ENCODE results near the gene ATP6V1A.

Gene ATP6V1A

DNA sequence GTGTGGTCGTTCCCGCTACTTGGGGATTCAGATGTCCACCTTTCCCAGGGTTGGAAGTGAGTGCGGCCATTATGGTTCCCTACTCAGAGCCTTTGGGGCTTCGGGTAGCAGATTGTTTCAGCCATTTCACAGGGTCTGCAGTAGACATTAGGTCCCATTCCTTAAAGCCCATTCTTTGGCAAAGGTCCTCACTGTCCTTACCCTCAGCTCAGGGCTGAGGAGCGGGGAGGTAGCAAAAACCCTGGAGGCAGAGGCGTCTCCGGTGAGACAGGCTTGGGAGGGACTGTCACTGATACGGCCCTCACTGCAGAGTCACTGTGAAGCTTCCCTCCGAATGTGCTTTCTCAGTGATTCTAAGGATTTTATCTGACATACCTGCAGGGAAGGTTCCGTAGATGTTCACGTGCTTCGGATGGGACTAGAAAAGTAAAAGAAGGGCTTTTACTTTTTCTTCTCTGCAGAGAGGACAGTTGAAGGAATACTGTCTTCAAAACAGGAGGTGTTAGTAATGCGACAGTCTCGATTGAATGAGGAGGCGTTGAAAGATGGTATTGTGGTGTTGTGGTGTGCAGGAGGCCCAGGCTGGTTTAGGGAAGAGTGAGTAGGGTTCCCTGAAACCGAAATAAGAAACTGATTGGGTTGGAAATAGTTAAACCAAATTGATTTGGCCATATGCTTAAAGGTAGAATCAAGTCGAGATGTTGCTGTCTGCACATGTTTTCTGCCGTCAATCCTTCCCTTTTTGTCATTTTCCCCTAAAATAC is 630 bp downstream of the ATP6V1A start:
- DNase-seq (ENCODE audit: low read depth in 3 of 3): peak; percentile 24 to 34 (median 26)

DNA sequence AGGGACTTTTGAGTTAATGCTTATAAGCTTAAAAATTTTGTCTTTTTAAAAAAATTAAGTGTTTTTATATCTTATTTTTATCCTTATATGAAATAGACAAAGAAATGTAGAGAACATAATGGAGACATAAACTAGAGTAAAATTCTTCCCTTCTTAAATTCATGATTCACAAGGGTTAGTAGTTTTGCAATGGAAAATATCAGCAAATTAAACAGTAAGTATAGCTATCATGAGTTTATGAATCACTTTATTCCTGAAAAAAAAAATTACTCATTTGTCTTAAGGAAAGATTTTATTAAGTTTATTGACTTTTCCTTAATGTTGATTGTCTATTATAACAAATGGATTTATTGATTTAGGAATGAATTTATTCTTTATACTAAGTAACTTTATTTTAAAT is 4.3 kb downstream of the ATP6V1A start:
- DNase-seq (ENCODE audit: low read depth in 3 of 3): no peak

DNA sequence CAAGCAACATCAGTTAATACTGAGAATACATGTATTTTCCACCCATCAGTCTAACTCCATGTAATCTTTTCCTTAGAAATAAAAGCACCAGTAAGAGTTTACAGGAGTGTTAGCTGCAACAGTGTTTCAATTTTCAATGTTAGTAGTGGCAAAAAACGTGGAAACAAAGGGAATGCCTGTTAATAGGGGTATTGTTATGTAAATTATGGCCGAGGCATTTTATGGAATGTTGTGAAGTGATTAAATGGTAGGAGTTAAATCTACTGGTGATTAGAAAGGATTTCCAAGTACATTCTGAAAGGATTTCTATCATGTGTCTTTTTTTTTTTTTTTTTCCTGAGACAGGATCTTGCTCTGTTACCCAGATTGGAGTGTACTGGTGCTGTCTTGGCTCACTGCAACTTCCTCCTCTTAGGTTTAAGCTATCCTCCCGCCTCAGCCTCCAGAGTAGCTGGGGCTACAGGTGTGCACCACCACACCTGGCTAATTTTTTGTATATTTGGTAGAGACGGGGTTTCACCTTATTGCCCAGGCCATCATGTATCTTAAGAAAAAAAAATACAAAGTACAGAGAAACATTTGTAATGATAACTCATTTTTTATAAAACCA is 6.6 kb downstream of the ATP6V1A start:
- DNase-seq (ENCODE audit: low read depth in 3 of 3): no peak

DNA sequence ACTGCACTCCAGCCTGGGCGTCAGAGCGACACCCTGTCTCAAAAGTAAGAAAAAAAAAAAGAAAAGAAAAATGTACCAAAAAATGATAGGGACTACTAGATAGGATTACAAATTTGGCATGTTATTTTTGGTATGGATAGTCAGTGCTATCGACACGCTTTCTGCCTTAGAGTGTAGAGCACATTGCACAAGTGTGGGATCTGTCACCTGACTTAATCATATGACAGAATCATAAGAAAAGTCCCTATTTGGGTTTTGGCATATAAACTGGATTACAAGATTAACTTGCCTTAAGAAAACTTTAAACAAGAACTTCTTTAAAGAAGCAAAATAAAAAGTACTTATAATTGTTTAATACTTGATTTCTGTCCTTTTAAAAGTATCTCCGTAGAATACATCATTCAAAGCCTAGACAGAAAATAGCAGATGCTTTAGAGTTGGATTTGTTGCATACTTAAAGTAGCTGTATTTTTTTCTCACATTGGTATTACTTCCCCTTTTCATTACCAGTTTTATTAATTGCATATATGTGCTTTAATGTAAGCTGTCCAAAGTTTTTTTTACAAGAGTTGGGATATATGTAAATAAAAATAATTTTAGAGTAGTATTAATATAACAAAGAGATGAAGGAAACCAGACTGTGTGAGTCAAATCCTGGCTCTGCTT is 7.8 kb downstream of the ATP6V1A start:
- DNase-seq (ENCODE audit: low read depth in 3 of 3): no peak

DNA sequence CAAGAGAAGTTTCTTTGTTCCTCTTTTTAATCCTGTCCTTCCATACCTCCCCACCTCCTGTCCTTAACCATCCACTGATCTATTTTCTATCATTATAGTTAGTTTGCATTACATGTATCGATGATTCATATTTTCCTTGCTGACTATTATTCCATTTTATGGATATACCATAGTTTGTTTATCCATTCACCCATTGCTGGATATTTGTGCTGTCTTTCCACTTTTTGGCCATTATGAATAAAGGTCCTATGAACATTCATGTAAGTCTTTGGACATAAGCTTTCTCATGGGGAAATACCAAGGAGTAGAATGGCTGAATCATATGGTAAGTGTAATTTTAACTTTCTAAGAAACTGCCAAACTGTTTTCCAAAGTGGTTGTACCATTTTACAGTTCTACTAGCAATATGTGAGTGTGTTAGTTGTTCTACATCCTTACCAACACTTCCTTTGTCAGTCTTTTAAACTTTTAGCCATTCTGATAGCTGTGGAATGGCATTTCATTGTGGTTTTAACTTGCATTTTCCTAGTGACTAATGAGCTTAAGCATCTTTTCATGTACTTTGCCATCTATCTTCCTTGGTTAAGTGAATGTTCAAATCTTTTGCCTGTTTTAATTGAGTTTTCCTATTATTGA is 11.7 kb downstream of the ATP6V1A start:
- no peak for DNase-seq (ENCODE audit: low read depth in 3 of 3)

DNA sequence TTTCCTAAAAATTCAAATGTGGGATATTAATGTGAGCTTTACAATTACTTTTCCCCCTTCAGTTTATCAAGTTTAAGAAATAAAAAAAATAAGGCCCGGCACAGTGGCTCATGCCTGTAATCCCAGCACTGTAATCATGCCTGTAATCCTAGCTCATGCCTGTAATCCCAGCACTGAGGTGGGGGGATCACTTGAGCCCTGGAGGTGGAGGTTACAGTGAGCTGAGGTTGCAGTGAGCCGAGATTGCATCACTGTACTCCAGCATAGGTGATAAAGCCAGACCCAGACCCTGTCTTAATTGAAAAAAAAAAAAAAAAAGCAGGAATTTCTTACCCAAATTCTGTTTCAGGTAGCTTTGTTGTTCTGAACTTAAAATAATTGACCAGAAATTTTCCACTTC is 17.9 kb downstream of the ATP6V1A start:
- no peak for DNase-seq (ENCODE audit: low read depth in 3 of 3)

DNA sequence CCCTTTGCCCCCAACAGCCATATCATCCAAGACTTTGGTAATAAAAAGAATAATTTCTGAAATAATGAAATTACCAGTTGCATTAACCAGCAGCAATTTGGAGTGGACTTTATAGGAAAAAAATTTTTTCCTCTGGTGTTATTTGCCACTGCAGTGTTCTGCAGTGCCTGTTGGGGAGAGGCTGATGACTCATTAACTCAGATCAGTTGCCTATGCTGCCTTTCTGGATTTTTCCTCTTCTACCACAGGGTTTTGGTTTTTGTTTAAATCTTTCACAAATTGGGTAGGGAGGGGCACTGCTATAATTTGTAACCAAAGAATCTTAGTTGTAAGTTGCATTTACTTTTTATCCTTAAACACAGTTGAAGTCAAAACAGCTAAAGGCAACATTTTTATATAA is 22.7 kb downstream of the ATP6V1A start:
- no peak for DNase-seq (ENCODE audit: low read depth in 3 of 3)

DNA sequence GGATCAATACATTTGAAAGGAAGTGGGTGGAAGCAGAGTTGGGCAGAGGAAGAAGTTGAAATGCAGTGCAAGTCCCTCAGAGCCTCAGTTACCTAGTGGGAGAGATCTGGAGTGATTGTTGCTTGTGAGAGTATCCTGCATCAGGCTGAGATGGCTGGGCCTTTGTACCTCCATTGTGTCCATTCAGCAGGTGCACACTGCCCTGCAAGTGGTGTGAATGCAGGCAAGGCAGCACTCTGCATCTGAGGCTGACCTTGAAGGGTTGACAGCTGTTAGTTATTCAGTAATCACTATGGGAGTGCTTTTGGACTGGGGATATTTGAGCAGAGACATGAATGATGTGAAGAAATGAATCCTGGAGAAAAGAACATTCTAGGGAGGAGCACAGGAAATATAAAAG is 25.2 kb downstream of the ATP6V1A start:
- no peak for DNase-seq (ENCODE audit: low read depth in 3 of 3)

DNA sequence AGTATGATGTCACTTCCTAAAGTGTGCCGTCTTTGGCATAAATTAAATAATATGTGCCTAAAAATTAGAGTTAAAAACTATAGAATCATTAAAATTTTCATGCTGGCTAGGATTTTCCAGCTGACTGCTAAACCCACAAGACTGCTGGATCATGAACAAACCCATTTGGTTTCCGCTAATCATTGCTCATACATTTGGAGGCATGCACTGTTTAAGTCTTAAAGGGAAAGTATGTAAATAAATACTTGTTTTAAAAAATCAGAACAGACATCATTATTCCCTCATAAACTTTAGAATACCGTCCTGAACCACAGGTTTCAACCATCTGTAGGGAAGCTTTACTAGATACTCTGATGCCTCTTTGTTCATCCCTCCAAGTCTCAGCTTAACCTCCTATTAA is 26.5 kb downstream of the ATP6V1A start:
- no peak for DNase-seq (ENCODE audit: low read depth in 3 of 3)

DNA sequence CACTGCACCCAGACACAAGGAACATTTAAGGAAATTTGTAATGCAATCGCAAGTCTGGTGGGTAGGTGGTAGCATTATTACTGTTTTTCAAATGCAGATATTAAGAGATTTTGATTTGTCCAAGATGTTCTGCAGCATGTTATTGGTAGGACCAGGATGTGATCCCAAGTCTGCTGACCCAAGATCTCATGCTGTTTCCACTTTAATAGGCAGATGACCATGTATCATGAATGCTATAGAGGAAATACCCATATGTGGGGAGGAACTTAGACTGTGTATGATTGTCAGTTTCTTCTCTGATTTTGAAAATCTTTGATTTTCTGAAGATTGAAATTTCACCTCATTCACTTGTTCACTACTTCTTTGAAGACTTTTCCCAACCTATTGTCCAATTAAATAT is 28.7 kb downstream of the ATP6V1A start:
- no peak for DNase-seq (ENCODE audit: low read depth in 3 of 3)

DNA sequence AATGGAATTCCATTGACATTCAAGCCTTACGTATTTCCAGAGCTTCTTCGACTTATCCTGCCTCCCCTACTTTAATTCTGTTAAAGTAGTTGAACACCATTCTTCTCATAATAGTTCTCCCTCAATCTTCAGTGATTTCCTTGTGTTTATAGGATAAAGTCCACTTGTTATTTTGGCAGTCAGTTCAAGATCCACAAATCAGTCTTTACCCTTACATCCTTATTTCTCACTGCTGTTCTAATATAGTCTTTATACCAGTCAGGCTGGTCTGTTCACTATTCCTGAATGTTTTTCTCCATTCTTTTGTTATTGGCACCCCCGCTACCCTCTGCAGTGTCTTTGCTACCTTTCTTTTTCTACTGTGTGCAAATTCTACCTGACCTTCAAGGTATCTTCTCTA is 29.7 kb downstream of the ATP6V1A start:
- no peak for DNase-seq (ENCODE audit: low read depth in 3 of 3)

DNA sequence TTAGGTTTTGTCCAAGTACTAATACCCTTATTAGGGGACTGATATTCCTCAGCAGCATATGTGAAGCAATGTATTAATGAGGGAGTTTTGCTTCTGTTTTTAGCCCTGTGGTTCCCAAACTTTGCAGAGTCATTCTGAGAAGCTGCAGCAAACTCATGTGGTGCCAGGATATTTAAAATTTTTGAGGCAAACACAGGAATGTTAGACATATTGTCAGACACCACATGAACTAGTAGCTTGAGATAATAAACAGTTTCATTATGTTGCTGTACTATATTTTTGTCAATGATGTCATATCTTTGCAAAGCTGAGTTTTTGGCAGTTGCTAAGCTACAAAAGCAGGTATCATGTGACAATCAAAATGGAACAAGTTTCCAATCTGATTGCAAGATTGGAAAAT is 36.6 kb downstream of the ATP6V1A start:
- no peak for DNase-seq (ENCODE audit: low read depth in 3 of 3)

DNA sequence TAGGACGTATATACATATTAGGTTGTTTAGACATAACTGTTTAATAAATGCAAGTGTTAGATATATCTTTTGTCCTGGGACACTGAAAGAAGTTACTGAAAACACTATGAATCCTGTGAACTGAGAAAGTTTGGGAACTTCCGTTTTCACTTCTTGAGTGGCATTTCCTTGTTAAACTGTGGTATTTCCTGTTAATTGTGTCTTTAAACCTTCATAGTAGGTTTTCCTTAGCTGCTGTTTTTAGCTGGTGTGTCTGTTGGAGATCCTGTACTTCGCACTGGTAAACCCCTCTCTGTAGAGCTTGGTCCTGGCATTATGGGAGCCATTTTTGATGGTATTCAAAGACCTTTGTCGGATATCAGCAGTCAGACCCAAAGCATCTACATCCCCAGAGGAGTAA is 37.1 kb downstream of the ATP6V1A start:
- DNase-seq (ENCODE audit: low read depth in 3 of 3): no peak

DNA sequence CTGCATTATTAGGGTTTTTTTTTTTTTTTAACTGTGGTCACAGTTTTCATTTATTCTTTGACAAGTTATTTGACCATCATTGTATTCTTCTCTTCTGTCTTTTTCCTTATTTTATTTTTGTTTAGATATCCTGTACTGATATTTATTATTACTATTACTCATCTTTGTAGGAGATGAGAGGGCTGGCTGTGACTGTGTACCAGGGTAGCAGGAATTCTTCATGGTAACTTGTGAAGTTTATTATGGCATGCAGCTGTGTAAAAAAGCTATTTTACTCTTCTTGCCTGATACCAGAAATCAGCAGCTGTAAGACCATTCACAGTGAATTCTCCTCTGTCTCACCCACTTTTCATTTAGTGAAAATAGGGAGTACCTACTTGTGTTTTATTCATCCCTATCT is 44.5 kb downstream of the ATP6V1A start:
- DNase-seq (ENCODE audit: low read depth in 3 of 3): no peak

DNA sequence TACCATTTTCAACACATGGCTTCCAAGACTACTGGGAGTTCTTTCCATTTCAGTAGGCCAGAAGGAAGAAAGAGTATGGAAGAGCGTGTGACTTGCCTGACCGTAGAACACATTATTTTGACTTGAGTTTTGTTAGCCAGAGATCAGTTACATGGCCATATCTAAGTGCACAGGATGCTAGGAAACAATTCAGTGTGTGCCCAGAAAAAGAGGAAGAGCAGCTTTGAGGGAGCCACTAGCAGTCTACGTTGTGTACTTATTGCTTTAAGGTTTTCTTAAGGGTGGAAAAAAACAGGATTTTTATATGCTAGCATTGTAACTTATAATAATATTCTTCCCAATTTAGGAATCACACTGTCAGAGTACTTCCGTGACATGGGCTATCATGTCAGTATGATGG is 47.7 kb downstream of the ATP6V1A start:
- no peak for DNase-seq (ENCODE audit: low read depth in 3 of 3)

DNA sequence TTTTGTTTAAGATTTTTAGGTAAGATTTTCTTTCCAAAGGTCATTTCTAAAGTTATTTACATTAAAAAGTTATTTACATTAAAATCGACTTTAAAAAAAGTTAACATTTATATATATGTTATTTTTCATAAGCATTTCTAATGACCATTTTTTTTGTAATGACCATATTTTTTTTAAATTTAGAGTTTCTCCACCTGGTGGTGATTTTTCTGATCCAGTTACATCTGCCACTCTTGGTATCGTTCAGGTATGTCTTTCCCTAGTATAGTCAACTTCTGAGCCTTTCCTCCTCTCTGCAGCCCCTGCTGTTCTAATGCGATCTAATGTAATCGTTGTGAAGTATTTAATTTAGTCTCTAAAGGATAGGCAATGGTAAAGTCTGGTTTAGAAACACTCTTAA is 48.9 kb downstream of the ATP6V1A start:
- DNase-seq (ENCODE audit: low read depth in 3 of 3): no peak

DNA sequence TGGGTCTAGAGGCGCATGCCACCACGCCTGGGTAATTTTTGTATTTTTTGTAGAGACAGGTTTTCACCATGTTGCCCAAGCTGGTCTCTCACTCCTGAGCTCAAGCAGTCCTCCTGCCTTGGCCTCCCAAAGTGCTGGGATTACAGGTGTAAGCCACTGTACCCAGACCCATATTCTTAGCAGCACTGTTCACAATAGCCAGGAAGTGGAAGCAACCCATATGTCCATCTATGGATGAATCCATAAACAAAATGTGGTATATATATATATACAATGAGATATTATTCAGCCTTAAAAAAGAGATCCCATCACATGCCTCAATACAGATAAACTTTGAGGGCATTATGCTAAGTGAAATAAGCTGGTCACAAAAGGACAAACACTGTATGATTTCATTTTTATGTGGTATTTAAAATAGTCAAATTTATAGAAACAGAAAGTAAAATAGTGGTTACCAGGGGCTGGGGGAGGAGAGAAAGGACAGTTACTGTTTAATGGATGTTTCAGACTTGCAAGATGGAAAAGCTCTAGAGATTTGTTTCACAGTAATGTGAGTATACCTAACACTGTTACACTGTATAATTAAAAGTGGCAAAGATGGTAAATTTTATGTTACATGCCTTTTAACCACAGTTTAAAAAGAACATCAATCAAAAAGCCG is 56.1 kb downstream of the ATP6V1A start:
- no peak for DNase-seq (ENCODE audit: low read depth in 3 of 3)

DNA sequence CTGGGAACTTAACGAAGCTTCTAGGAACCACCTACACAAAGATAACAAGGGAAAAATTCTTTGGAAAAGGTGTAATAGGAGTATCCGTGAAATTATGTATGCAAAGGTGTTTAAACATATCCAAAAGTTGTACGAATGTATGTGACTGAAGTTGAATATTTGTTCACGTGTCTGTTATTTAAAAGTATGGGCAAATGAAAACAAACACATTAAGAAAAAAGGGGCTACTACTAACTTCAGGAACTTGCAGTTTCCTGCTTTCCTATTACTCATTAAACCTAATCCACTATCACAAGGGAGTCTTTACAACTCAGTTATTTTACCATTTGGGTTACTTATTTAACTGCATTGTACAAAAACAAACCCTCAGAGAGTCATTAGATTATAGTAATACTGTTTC is 57.8 kb downstream of the ATP6V1A start:
- DNase-seq (ENCODE audit: low read depth in 3 of 3): no peak

DNA sequence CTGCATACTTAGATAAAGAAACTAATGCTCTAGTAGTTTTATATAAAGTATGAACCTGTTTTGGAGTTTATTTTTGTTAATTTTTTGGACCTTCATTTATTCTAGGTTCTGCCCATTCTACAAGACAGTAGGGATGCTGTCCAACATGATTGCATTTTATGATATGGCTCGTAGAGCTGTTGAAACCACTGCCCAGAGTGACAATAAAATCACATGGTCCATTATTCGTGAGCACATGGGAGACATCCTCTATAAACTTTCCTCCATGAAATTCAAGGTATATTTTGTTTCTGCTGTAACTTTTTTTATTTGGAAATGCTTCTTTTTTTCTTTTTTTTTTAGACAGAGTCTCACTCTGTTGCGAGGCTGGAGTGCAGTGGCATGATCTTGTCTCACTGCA is 58.4 kb downstream of the ATP6V1A start:
- DNase-seq (ENCODE audit: low read depth in 3 of 3): no peak

DNA sequence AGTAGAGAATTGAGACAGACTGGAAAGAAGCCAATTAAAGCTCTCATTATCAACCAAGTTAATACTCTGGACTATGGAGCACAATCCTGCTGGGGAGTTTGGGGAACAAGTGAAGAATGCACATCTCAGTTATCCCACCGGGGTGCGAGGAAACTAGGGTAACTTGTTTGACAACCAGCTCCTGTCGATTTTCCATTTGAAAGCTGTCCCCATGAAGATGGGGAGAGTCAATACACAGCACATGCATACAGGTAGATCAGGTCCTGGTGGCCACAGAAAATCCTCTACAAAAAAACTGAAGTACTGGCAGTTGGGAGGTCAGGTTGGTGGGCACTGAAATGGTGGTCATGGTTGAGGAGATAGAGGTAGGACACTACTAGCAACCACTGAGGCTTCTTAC is 66.0 kb downstream of the ATP6V1A start:
- DNase-seq (ENCODE audit: low read depth in 3 of 3): no peak

DNA sequence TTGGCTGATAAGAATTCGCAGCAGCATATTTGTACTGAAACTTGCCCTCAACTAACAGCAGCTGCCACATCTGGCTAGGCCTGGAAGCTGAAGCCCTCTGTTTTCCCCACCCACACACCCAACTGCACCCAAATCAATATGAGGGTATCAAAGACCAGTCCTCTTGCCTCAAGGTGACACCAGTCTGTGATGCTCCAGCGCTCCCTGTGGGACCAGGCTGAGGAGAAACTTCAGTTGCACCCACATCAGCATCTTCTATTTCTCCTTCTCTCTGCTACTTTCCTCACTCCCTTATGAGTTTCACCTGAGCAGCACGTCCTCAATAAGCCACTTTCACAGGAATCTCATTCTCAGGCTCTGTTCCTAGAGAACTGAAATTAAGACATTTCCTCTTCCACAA is 73.0 kb downstream of the ATP6V1A start:
- DNase-seq (ENCODE audit: low read depth in 3 of 3): no peak

DNA sequence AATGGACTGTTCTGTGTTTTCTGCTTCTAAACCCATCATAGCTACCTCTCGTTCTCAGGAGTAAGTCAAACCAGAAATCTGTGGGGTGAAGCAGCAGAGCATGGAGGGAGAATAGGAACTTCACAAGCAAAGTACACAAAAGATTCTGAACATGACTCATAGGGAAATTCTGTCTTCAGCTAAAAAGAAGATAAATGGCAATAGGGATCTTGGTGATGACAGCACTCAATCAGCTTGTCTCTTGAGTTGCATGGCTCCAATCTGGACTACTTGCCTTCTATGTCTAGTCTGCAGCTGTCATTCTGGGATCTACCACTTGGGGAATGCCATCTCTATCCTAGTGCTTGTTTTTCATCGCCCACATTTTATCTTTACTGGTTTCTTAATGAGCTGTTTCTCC is 78.3 kb downstream of the ATP6V1A start:
- DNase-seq (ENCODE audit: low read depth in 3 of 3): no peak
